Sigmoid colon (tissue), 7 donors: ENCODE data around the gene GATB. TPM values are rescaled to one million over a fixed set of nuclear protein-coding genes. Genes with fewer than 3 reads are reported as not detected.

Experiments used
- DNase-seq: peaks from one replicate; pipeline ENCODE4 v3.0.0-alpha.2; 2019
- H3K27ac ChIP-seq, 4 donors: fragments of 200-600 bp; sonication (generic); one replicate each; pipeline ENCODE4 v1.5.1; 2016 to 2019; ENCODE audit warnings: mild to moderate bottlenecking in 1 of 4
- H3K27me3 ChIP-seq, 3 donors: fragments of 200-600 bp; sonication (generic); one replicate each; pipeline ENCODE4 v1.5.1; 2019; ENCODE audit warnings: mild to moderate bottlenecking in 1 of 3
- H3K36me3 ChIP-seq, 4 donors: fragments of 200-600 bp; sonication (generic); one replicate each; pipeline ENCODE4 v1.5.1; 2016 to 2019
- H3K4me1 ChIP-seq, 4 donors: fragments of 200-600 bp; sonication (generic); one replicate each; pipeline ENCODE4 v1.5.1; 2017 to 2019
- H3K4me3 ChIP-seq, 4 donors: fragments of 200-600 bp; sonication (generic); one replicate each; pipeline ENCODE4 v1.5.1; 2017 to 2019; ENCODE audit warnings: mild to moderate bottlenecking in 2 of 4, moderate library complexity in 1 of 4
- H3K9me3 ChIP-seq, 4 donors: fragments of 200-600 bp in 3 of 4; sonication (generic) in 3 of 4; one replicate each; pipeline versions ENCODE4 v1.5.1 to v1.6.1; 2013 to 2019
- EP300 ChIP-seq, 4 donors: sonication (generic); formaldehyde crosslinking; IDR thresholded peaks; one replicate each; pipeline ENCODE4 v1.6.1; 2017; ENCODE audit warnings: antibody characterized with exemption in 4 of 4
- POLR2A ChIP-seq, 2 donors: fragments of 450-650 bp; IDR thresholded peaks; one replicate each; pipeline ENCODE4 v1.6.1; 2016; ENCODE audit warnings: antibody characterized with exemption in 2 of 2, mild to moderate bottlenecking in 2 of 2, moderate library complexity in 2 of 2
- POLR2AphosphoS5 ChIP-seq, 4 donors: sonication (generic); formaldehyde crosslinking; IDR thresholded peaks; one replicate each; pipeline ENCODE4 v1.6.1; 2017; ENCODE audit warnings: antibody characterized with exemption in 4 of 4
- WGBS, 2 donors: extraction: QIAGEN DNeasy Blood & Tissue Kit; methylation state at CpG; one replicate each; pipeline ENCODE4 v1.1.7; 2013; 5-methylcytosine and 5-hydroxymethylcytosine counted together
- intact Hi-C: fragments of 100-400 bp; cut with DNase I; formaldehyde crosslinking; loops from one replicate; pipeline ENCODE4 v1.15.1; 2023
- polyA plus RNA-seq, 3 donors: library from polyadenylated mRNA; stranded (reverse); fragments of 200-250 nt; gene quantifications; one replicate each; pipeline ENCODE4 v1.2.3, GENCODE V29; 2013
- total RNA-seq, 4 donors: library from RNA; depleted of rRNA; stranded (reverse); fragments of >200 nt; gene quantifications; one replicate each; pipeline ENCODE4 v1.1.0, GENCODE V29; 2016
- TF ChIP-seq, protein P1 (sequence below), 4 experiments: fragments of 450-650 bp in 3 of 4; fragments of 200-600 bp in 1 of 4; IDR thresholded peaks; one replicate each; pipeline ENCODE4 v1.5.1; 2016 to 2019; ENCODE audit warnings: antibody characterized with exemption in 4 of 4, mild to moderate bottlenecking in 3 of 4, moderate library complexity in 2 of 4
- donor health status: healthy with polysubstance abuse.
- donor health status: Bipolar disorder and iron deficiency.
- donor health status: healthy.

The GATB gene
- total and polyA plus RNA-seq, 7 donors, result 11.1 to 22.1 (median 15.1) TPM

DNA sequence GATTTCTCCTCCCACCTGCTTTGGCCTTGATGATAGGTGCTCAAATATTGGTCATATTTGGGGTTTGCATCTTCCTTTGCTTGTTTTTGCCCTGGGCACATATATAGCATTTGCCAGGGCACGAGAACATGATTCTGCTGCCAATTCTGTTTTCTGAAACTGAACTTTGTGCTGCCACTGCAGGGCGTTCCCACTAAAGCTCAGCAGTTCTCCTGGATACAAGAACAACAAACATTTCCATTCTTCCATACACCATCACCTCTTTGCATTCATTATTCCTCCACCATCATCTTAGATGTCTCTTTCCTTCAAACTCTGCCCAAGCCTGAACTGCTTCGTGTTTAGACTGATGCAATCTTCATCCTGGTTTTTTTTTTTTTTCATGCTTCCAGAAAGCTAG is 36.3 kb upstream of the GATB start:
- WGBS, 2 donors, result 23 to 70% methylated on average over 3 of the region's 3 CpGs
- Histone ChIP-seq H3K27ac (no peak overlapping the region), H3K9me3 (no peaks in the 10 kb centered on the region), H3K4me3 (no peak overlapping the region), H3K4me1 (no peaks in the 10 kb centered on the region), H3K36me3 (no peaks in the 10 kb centered on the region), H3K27me3 (no peaks in the 10 kb centered on the region)
- TF ChIP-seq POLR2AphosphoS5 (IDR thresholded peaks at IDR 0.05) (no peak), POLR2A (IDR thresholded peaks at IDR 0.05) (no peak), EP300 (IDR thresholded peaks at IDR 0.05) (no peak)
- TF ChIP-seq, protein P1, sequence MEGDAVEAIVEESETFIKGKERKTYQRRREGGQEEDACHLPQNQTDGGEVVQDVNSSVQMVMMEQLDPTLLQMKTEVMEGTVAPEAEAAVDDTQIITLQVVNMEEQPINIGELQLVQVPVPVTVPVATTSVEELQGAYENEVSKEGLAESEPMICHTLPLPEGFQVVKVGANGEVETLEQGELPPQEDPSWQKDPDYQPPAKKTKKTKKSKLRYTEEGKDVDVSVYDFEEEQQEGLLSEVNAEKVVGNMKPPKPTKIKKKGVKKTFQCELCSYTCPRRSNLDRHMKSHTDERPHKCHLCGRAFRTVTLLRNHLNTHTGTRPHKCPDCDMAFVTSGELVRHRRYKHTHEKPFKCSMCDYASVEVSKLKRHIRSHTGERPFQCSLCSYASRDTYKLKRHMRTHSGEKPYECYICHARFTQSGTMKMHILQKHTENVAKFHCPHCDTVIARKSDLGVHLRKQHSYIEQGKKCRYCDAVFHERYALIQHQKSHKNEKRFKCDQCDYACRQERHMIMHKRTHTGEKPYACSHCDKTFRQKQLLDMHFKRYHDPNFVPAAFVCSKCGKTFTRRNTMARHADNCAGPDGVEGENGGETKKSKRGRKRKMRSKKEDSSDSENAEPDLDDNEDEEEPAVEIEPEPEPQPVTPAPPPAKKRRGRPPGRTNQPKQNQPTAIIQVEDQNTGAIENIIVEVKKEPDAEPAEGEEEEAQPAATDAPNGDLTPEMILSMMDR (IDR thresholded peaks at IDR 0.05), result no peak
- no peak for DNase-seq
- intact Hi-C loops, result no loop called here

DNA sequence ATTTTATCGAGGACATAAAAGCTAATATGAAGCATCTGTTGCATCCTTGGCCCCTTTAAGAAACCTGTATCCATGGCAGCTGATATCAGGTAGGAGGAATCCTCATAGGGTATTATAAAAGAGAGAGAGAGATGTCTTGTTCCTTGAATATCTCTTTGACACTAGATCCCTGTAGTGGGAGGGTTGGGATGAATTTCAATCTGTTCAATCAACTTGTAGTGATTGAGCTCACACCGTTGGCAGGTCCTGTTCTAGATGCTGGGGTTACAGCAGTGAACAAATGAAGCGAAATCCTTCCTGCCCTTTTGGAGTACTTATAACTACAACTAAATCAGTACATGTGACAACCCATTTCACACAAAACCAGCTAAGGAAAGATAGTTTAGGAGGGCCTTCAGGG is 35.3 kb upstream of the GATB start:
- Histone ChIP-seq H3K4me3 (no peak overlapping the region), H3K27me3 (no peaks in the 10 kb centered on the region), H3K4me1 (no peaks in the 10 kb centered on the region), H3K27ac (no peak overlapping the region), H3K36me3 (no peaks in the 10 kb centered on the region), H3K9me3 (no peaks in the 10 kb centered on the region)
- no peak for DNase-seq
- intact Hi-C loops, result no loop called here
- WGBS, 2 donors, result 49 to 81% methylated on average over 3 of the region's 3 CpGs
- TF ChIP-seq, protein P1 (IDR thresholded peaks at IDR 0.05), result no peak
- TF ChIP-seq POLR2AphosphoS5 (IDR thresholded peaks at IDR 0.05), result no peak
- no peak for TF ChIP-seq EP300 (IDR thresholded peaks at IDR 0.05)
- no peak for TF ChIP-seq POLR2A (IDR thresholded peaks at IDR 0.05)

DNA sequence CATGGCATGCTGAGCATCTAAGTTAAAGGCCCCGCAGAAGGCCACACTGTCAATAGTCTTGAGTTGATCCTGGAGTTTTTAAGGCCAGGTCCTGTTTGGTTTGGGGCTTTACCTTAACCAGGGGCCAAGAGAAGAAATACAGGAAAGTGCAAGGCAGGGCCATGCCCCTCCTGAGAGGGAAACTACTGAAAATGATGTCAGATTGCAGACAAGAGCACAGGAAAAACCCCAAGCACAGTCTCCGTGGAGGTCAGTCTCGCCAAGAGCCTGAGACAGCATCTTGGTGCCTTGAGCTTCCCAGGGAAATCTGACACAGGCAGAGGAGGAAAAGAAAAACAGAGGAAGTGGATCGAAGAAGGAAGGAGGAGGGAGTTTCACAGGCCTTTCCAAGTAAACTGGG is 32.2 kb upstream of the GATB start:
- WGBS, 2 donors, result 76 to 92% methylated on average over 4 of the region's 4 CpGs
- H3K27me3 ChIP-seq, result no peaks in the 10 kb centered on the region
- no peaks in the 10 kb centered on the region for H3K36me3 ChIP-seq
- DNase-seq, result no peak
- no peaks in the 10 kb centered on the region for H3K9me3 ChIP-seq
- H3K4me3 ChIP-seq, result no peak overlapping the region
- no peaks in the 10 kb centered on the region for H3K4me1 ChIP-seq
- TF ChIP-seq POLR2A (IDR thresholded peaks at IDR 0.05) (no peak), POLR2AphosphoS5 (IDR thresholded peaks at IDR 0.05) (no peak), EP300 (IDR thresholded peaks at IDR 0.05) (no peak)
- TF ChIP-seq, protein P1 (IDR thresholded peaks at IDR 0.05), result no peak
- H3K27ac ChIP-seq, result no peak overlapping the region
- intact Hi-C loops, result no loop called here

DNA sequence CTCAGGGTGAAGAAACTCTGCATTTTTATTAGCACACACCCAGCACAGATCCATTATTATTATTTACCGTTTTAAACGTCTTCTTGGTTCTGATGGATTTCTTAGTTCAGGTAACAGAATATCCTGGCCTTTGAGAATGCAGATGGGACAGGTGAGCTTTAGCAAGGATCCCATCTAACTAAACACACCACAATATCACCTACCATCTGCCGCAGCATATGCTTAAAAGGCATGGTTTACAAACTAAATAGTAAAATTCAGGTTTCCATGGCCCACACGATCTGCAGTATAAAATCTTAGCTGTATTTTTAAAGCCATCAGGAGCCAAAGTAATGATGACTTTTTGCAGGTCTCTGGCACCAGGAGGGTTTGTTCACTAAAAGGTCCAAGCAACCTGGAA is 31.7 kb upstream of the GATB start:
- WGBS, 2 donors, result 91% methylated on average over 4 of the region's 4 CpGs
- Histone ChIP-seq H3K4me3 (no peak overlapping the region), H3K27ac (no peak overlapping the region), H3K36me3 (no peaks in the 10 kb centered on the region), H3K9me3 (no peaks in the 10 kb centered on the region), H3K27me3 (no peaks in the 10 kb centered on the region), H3K4me1 (no peaks in the 10 kb centered on the region)
- DNase-seq, result no peak
- TF ChIP-seq EP300 (IDR thresholded peaks at IDR 0.05) (no peak), POLR2A (IDR thresholded peaks at IDR 0.05) (no peak), POLR2AphosphoS5 (IDR thresholded peaks at IDR 0.05) (no peak)
- TF ChIP-seq, protein P1 (IDR thresholded peaks at IDR 0.05), result no peak
- intact Hi-C loops, result no loop called here

DNA sequence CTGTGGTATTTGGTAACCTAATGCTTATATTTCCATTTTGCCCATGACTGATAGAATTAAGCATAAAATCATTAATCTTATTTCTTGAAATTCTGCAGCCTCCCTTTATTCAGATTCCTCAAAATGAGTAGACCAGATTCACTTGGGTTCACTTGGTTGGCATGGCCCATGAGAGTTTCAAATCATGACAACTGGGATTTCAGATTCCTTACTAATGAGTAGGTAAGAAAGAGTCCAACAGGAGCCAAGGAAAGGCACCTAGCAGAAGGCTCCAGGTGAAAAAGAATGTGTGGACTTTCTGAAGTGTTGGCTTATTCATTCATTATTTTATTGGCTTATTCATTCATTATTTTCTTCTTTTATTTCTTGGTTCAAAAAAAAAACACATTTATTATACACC is 27.2 kb upstream of the GATB start:
- DNase-seq, result no peak
- no peaks in the 10 kb centered on the region for H3K4me1 ChIP-seq
- H3K4me3 ChIP-seq, result no peak overlapping the region
- H3K36me3 ChIP-seq, result no peaks in the 10 kb centered on the region
- no peaks in the 10 kb centered on the region for H3K27me3 ChIP-seq
- H3K27ac ChIP-seq, result no peak overlapping the region
- intact Hi-C loops, result no loop called here
- no peak for TF ChIP-seq POLR2AphosphoS5 (IDR thresholded peaks at IDR 0.05)
- no peak for TF ChIP-seq EP300 (IDR thresholded peaks at IDR 0.05)
- TF ChIP-seq, protein P1 (IDR thresholded peaks at IDR 0.05), result no peak
- no peak for TF ChIP-seq POLR2A (IDR thresholded peaks at IDR 0.05)
- no peaks in the 10 kb centered on the region for H3K9me3 ChIP-seq
